Glomerular visceral epithelial cell (primary cell): Measurements from ENCODE around the gene EHD2.
A peak's percentile ranks its signal among the peaks of the same experiment; 100 is the strongest.
"Not testable (repeated sequence)": the region's sequence is repeated elsewhere in the genome, so short reads cannot be mapped to it uniquely, and the experiment has no call there.

Experiments
- DNase-seq: peaks from one replicate; pipeline ENCODE4 v3.0.0-alpha.2; 2016; ENCODE audit errors: extremely low spot score

EHD2 gene

GRCh38 chr19:47716270-47716937 lies 3.2 kb downstream of the EHD2 start:
- DNase-seq, result no peak

GRCh38 chr19:47718415-47719046 lies 5.3 kb downstream of the EHD2 start:
- not testable (repeated sequence) for DNase-seq

GRCh38 chr19:47719047-47719859 lies 6.0 kb downstream of the EHD2 start:
- DNase-seq, result peak; percentile 95

GRCh38 chr19:47720669-47721422 lies 7.6 kb downstream of the EHD2 start:
- no peak for DNase-seq

GRCh38 chr19:47723581-47723940 lies 10.3 kb downstream of the EHD2 start:
- peak; percentile 79 for DNase-seq

GRCh38 chr19:47725759-47726401 lies 12.7 kb downstream of the EHD2 start:
- DNase-seq, result no peak

GRCh38 chr19:47726467-47726866 lies 13.2 kb downstream of the EHD2 start:
- peak; percentile 64 for DNase-seq

- not testable (repeated sequence) for DNase-seq
Measured at GRCh38 chr19:47728295-47728694, 15.1 kb downstream of the EHD2 start.

- peak; percentile 92 for DNase-seq
Measured at GRCh38 chr19:47729468-47729798, 16.2 kb downstream of the EHD2 start.

GRCh38 chr19:47729799-47730520 lies 16.7 kb downstream of the EHD2 start:
- peak; percentile 60 for DNase-seq

GRCh38 chr19:47730521-47730889 lies 17.3 kb downstream of the EHD2 start:
- no peak for DNase-seq

- DNase-seq, result no peak
Measured at GRCh38 chr19:47730910-47731309, 17.7 kb downstream of the EHD2 start.

- DNase-seq, result no peak
Measured at GRCh38 chr19:47735131-47735530, 21.9 kb downstream of the EHD2 start.

GRCh38 chr19:47740866-47741519 lies 27.8 kb downstream of the EHD2 start:
- DNase-seq, result no peak

GRCh38 chr19:47741544-47742140 lies 28.4 kb downstream of the EHD2 start:
- DNase-seq, result no peak

- no peak for DNase-seq
Measured at GRCh38 chr19:47742634-47743033, 29.4 kb downstream of the EHD2 start.

GRCh38 chr19:47745010-47745901 lies 32.0 kb downstream of the EHD2 start, which contains the start of gene NOP53:
Gene NOP53, plus strand, starts transcription at chr19:47745546. Its CDS starts 14 bp downstream, at chr19:47745560.
- DNase-seq, result peak; percentile 98

GRCh38 chr19:47746129-47746528 lies 32.9 kb downstream of the EHD2 start:
- DNase-seq, result not testable (repeated sequence)

GRCh38 chr19:47749326-47749725 lies 36.1 kb downstream of the EHD2 start:
- DNase-seq, result no peak
